ENCODE results near the gene SLIT1.

- TF ChIP-seq CTCF (IDR thresholded peaks at IDR 0.05), result no peak
- TF ChIP-seq POLR2A (IDR thresholded peaks at IDR 0.05), result no peak
Observed at GRCh38 chr10:96999987-97000386, 185.8 kb downstream of the SLIT1 start.

All from adrenal gland (tissue), 5 donors.